Measurements from ENCODE around the gene ACACA.
"Not testable (repeated sequence)": the region's sequence is repeated elsewhere in the genome, so short reads cannot be mapped to it uniquely, and the experiment has no call there.

Gene ACACA

GRCh38 chr17:37406635-37407461 is at the start of gene ACACA, which contains the start of gene TADA2A:
Gene ACACA (minus strand): TSS chr17:37406836. CDS start chr17:37406299, 537 bp downstream.
Gene TADA2A (plus strand): TSS chr17:37406886. CDS start chr17:37411366, 4,480 bp downstream.
- DNase-seq = peak; percentile 81

- no peak for DNase-seq
Measured at GRCh38 chr17:37450112-37450511, 43.5 kb upstream of the ACACA start.

- peak; percentile 54 for DNase-seq
Measured at GRCh38 chr17:37447641-37448040, 41.0 kb upstream of the ACACA start.

GRCh38 chr17:37446027-37446426 is 39.4 kb upstream of the ACACA start:
- DNase-seq = no peak

GRCh38 chr17:37441369-37442014 is 34.9 kb upstream of the ACACA start:
- DNase-seq = peak; percentile 10

GRCh38 chr17:37440424-37440823 is 33.8 kb upstream of the ACACA start:
- no peak for DNase-seq

GRCh38 chr17:37438141-37438540 is 31.5 kb upstream of the ACACA start:
- DNase-seq = no peak

GRCh38 chr17:37432671-37433070 is 26.0 kb upstream of the ACACA start:
- no peak for DNase-seq

GRCh38 chr17:37430051-37430627 is 23.5 kb upstream of the ACACA start:
- peak; percentile 69 for DNase-seq

GRCh38 chr17:37429453-37429852 is 22.8 kb upstream of the ACACA start:
- DNase-seq = no peak

- DNase-seq = no peak
Measured at GRCh38 chr17:37429039-37429438, 22.4 kb upstream of the ACACA start.

- DNase-seq = no peak
Measured at GRCh38 chr17:37425268-37425667, 18.6 kb upstream of the ACACA start.

- DNase-seq = no peak
Measured at GRCh38 chr17:37422971-37423625, 16.5 kb upstream of the ACACA start.

GRCh38 chr17:37417852-37418251 is 11.2 kb upstream of the ACACA start:
- DNase-seq = peak; percentile 42

GRCh38 chr17:37413875-37414519 is 7.4 kb upstream of the ACACA start:
- DNase-seq = no peak

GRCh38 chr17:37410357-37410756 is 3.7 kb upstream of the ACACA start:
- DNase-seq = no peak

GRCh38 chr17:37408145-37408479 is 1.5 kb upstream of the ACACA start:
- DNase-seq = not testable (repeated sequence)

GRCh38 chr17:37405955-37406634 is 541 bp downstream of the ACACA start:
- DNase-seq = no peak

- DNase-seq = not testable (repeated sequence)
Measured at GRCh38 chr17:37405522-37405921, 1.1 kb downstream of the ACACA start.

- DNase-seq = no peak
Measured at GRCh38 chr17:37400505-37400904, 6.1 kb downstream of the ACACA start.

GRCh38 chr17:37399265-37399803 is 7.3 kb downstream of the ACACA start:
- DNase-seq = peak; percentile 36

- DNase-seq = no peak
Measured at GRCh38 chr17:37393352-37393751, 13.3 kb downstream of the ACACA start.

Measured in fibroblast of skin of right biceps (primary cell).